GM20431 (cell line): Measurements from ENCODE around the gene NKX6-2.
"Not testable (repeated sequence)": the region's sequence is repeated elsewhere in the genome, so short reads cannot be mapped to it uniquely, and the experiment has no call there.

Source experiments
- in situ Hi-C: fragments of 300-500 bp; cut with MseI, MboI; formaldehyde crosslinking; loops from one replicate; pipeline ENCODE4 v1.15.0; 2020; ENCODE audit warnings: low sequenced_read_pairs; ENCODE audit not compliant: unreplicated experiment

Gene NKX6-2

DNA sequence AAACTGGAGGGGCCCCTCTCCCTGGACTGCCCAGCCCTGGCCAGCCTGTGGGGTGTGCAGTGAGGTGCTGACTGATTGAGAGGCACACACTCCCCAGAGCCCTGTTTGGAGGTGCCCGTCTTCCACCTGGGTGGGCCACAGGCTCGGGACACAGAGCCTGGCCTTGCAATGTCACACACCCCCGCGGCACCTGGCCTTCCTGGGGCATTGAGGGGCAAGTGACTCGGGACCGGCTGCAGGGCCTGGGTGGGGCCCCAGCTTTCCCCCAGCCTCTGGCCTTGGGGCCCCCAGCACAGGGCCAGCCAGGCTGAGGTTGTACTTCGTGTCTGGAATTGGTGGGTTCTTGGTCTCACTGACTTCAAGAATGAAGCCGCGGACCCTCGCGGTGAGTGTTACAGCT is 13.9 kb upstream of the NKX6-2 start:
- in situ Hi-C loops, result no loop called here

GRCh38 chr10:132798876-132799275 is 12.9 kb upstream of the NKX6-2 start:
- in situ Hi-C loops, result no loop called here

- in situ Hi-C loops, result no loop called here
These were observed 12.5 kb upstream of the NKX6-2 start for GRCh38 chr10:132798403-132798802.

DNA sequence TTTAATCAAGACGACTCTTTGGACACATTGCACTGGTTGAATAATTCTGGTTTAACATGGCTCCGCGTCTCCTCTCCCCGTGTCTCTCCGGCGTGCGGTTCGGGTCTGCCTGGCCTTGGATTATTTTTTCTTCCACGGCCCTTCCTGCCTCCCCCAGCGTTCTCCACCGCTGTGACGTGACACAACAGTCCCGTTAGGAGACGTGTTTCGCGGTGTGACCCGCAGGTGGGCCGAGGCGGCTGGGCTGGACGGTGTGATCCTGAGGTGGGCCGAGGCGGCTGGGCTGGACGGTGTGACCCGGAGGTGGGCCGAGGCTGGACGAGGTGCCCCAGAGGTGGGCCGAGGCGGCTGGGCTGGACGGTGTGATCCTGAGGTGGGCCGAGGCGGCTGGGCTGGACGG is 12.0 kb upstream of the NKX6-2 start:
- in situ Hi-C loops, result not testable (repeated sequence)

GRCh38 chr10:132796846-132797245 is 10.9 kb upstream of the NKX6-2 start:
- in situ Hi-C loops, result no loop called here

DNA sequence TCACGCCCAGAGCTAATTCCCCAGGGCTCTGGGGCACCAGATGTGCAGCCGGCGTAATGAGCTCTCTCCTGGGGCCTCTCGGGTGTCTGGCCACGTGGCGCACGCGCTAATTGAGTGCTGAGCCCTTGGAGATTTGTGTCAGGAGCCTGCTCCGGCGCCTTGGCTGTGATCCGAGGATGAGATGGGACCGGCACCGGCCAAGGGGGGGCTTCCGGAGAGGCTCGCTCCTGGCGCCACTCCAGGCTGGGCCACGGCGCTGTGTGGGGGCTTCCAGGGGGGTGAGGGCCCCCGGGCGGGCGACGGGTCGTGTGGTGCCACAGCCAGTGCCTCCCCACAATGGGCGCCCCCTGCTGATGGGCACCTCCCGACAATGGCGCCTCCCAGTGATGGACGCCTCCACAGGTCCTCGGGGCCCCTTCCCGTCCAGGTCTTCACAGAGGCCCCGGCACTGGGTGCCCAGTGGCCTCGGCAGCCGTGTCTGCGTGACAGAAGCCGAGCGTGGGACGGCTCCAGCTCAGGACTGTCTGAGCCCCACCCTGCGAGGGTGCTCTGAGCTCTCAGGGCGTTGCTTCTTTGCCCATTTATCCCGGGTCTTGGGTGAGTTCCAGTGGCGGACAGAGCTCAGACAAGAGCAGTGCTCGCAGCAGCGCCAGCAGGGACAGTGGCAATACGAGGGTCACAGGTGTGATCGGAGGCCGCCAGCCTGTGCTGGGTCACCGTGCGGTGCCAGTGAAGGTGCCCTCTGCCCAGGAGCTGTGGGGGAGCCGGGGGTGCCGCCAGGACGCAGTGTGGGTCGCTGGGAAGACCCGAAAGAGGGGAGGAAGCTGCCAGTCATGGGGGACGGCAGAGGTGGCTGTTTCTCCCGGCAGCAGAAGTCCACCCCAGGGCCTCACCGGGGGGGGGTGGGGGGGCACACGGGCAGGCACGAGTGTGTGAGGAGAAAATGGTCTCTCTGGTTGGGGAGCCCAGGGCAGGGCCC is 8.2 kb upstream of the NKX6-2 start:
- in situ Hi-C loops, result no loop called here

- in situ Hi-C loops, result no loop called here
These were observed 7.3 kb upstream of the NKX6-2 start for GRCh38 chr10:132793213-132793612.

DNA sequence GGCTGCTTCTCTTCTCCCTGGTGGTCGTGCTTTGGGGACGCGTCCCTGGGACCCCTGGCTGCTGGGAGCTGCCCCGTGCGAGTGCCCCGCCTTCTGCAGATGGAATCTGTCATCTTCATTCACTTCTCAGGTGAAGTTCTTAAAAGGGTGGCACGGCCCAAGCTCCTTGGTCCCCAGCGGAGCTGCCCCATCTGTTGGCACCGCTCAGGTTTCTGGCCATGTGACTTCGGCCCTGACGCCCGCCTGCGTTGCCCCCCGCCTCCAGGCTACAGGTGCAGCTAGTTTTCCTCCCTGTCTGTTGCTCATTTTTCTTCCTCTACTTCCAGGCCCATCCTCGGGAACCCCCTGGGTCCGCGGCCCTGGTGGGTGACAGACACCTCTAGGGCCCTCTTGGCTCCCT is 6.8 kb upstream of the NKX6-2 start:
- in situ Hi-C loops, result no loop called here

DNA sequence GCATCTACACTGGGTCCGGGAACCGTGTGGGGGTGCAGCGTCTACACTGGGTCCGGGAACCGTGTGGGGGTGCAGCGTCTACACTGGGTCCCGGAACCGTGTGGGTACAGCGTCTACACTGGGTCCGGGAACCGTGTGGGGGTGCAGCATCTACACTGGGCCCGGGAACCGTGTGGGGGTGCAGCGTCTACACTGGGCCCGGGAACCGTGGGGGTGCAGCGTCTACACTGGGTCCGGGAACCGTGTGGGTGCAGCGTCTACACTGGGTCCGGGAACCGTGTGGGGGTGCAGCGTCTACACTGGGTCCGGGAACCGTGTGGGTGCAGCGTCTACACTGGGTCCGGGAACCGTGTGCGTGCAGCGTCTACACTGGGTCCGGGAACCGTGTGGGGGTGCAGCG is 6.2 kb upstream of the NKX6-2 start:
- in situ Hi-C loops, result not testable (repeated sequence)

DNA sequence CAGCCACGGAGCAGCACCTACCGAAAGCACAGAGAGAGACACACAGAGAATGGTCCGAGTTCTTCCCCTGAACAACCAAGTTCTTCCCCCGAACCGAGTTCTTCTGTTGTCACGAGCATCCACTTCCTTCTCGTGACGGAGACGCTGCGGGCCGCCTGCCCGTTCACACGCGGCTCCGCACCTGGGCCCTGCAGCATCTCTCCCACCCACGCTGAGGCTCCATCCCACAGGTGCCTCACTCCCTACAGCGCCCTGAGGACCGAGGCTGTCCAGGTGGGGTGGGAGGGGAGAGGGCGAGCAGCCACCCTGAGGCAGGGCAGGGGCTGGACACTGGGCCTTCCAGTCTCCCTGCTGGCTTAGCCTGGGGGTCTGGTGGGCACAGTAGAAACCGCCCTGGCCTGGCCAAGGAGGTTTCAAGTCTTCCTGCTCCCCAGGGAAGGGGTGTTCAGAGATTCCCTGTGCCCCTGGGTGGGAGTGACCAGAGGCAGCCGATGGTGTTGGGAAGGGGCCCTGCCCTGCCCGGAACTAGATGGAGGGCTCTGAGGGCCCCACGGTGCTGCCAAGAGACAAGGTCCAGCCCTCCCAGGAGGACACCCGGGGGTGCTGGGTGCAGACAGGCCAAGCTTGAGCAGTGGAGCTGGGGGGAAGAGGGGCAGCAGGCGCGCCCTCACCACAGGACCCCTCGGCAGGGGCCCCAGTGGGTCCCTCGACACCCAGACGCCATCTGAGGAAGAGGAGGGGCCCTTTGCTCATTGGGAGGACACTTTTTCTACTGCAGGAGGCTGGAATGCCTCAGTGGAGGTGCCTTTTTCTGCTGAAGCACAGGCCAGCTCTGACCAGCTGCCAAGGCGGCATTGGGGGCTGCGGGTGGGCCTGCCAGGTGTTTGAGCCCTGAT is 5.2 kb upstream of the NKX6-2 start:
- in situ Hi-C loops, result no loop called here

- in situ Hi-C loops, result no loop called here
These were observed 4.5 kb upstream of the NKX6-2 start for GRCh38 chr10:132790470-132790869.

DNA sequence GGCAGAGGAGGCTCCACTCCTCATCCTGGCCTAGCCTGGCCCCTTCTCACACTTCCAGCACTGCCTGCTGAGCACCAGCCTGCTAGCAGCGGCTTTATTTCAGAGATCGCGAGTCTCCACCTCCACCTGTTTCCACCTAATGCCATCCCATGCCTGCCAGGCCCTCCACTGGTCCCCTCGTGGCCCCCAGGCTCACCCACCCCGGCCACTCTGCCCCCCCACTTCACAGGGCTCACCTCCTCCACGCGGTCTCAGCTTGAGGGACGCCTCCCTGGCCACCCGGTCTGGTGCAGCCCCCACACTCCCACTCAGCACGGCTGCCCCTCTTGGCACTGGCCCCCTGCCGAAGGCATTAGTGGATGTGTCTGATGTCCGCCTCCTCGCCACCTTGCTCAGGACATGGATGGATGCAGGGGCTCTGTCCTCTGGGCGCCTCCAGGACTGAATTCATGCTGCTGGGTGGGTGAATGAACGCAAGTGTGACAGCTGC is 3.8 kb upstream of the NKX6-2 start:
- in situ Hi-C loops, result no loop called here

DNA sequence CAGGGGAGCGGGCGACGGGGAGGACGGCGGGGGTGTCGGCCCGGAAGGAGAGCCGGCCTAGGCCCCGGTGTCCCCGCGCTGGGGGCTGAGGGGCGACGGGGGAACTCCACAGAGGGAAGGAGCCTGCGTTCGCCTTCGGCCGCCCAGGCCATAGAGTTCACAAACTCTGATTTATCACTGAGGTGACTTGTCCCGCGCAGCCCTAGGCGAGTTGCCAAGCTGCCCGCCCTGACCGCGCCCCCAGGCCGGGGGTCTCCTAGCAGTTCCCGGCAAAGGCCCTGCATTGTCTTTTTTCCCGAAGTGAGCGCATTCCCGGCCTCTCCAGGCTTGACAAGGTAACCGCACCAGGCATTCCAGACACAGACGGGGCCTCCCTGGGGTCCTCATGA is 2.9 kb upstream of the NKX6-2 start:
- in situ Hi-C loops, result no loop called here

DNA sequence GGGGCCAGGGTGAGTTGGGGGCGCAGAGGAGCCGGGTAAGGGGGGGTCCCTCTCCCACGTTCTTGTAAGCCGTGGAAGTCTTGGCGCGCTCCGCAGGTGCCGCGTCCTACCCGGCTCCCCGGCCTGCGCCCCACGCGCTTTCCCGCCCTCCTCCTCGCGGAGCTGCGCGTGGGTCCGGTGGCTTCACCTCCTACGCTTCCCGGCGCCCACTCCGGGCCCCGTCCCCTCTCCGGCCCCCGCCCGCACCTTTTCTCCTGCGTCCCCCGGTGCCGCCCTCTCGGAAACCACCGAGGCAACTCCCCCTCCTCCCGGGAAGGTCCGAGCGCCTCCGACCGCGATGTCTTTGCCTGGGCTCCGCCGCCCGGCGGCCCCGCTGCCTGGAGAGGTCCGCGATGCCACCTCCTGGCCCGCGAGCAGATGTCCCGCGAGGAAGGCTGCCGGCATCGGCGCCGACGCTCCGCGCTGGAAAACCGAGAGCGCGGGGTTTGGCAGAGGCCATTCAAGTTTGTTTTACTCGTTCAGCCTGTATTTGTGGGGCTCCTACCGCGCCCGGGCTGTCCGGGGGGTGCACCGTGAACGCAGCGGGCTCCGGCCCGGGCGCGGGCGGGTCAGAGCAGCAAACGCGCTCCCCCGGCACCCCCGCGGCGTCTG is 2.4 kb upstream of the NKX6-2 start:
- in situ Hi-C loops, result no loop called here

- in situ Hi-C loops, result no loop called here
These were observed 1.7 kb upstream of the NKX6-2 start for GRCh38 chr10:132787495-132788179.

GRCh38 chr10:132786884-132787494 is 1.0 kb upstream of the NKX6-2 start:
- in situ Hi-C loops, result no loop called here

DNA sequence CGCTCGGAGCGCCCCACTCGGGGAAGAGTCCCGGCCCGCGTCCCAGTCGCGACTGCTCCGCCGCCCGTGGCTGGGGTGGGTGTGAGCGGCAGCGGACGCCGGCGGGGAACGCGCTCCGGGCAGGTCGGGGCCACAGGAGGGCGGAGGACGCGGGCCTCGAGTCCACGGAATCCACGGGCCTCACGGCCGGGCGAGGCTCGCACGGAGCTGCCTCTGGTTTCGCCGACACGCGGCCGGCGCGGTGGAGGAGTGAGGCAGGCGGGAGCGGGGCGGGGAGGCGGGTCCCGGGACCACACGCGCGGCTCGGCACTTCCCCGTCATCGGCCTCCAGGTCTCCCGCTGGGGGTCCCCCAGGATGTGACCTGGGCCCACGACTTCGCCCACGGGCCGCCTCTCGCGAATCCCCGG is 533 bp upstream of the NKX6-2 start:
- in situ Hi-C loops, result no loop called here

DNA sequence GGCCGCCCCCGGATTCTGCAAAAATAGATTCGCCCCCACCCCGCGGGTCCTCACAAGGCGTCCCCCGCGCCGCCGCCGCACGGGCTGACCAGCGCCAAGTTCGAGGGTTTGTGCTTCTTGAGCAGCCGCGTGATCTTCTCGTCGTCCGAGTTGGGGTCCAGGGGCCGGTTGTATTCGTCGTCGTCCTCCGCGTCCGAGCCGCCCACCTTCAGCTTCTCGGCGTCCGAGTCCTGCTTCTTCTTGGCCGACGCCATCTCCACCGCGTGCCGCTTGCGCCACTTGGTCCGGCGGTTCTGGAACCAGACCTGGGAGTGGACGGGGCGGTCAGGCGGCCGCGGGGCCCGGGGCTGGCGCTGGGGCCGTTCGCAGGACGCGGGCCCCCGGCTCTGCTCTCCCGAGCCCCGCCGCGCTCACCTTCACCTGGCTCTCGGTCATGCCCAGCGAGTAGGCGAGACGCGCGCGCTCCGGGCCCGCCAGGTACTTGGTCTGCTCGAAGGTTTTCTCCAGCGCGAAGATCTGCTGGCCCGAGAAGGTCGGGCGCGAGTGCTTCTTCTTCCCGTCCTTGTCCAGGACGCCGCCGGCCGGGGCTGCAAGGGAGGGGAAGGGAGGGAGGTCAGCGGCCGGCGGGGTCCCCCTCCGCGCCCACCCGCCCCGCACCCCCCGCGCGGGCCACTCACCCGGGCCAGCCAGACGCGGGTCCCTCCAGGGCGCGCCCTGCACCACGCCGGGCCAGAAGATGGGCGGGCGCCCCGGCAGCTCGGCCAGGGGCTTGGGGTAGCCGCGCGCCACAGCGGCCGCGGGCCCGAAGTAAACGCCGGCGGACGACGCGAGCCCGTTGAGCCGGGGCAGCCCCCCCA is 853 bp downstream of the NKX6-2 start:
- in situ Hi-C loops, result no loop called here
